ENCODE data around the gene DPP10.

GRCh38 chr2:114812261-114812660 lies 369.8 kb downstream of the DPP10 start:
- no peak for TF ChIP-seq PKNOX1 (IDR thresholded peaks at IDR 0.05)
- no peak for TF ChIP-seq SP1 (IDR thresholded peaks at IDR 0.05)
- no peak for TF ChIP-seq ARNT (IDR thresholded peaks at IDR 0.05)
- TF ChIP-seq TARDBP (IDR thresholded peaks at IDR 0.05) = no peak
- TF ChIP-seq FOXK2 (IDR thresholded peaks at IDR 0.05) = no peak
- TF ChIP-seq BHLHE40 (IDR thresholded peaks at IDR 0.05; ENCODE audit: borderline replicate concordance) = no peak
- TF ChIP-seq ELF4 (IDR thresholded peaks at IDR 0.05) = no peak
- no peak for TF ChIP-seq NFRKB (IDR thresholded peaks at IDR 0.05)
